CD4-positive, alpha-beta T cell treated with Interleukin-17A for 1 hour (primary cell): Measurements from ENCODE around the gene PER3.

Experiments
- DNase-seq: peaks from one replicate; pipeline ENCODE4 v3.0.0-alpha.2; 2020

PER3 gene

GRCh38 chr1:7878027-7878426 lies 93.9 kb downstream of the PER3 start:
- DNase-seq: no peak

GRCh38 chr1:7879228-7879627 lies 95.1 kb downstream of the PER3 start:
- no peak for DNase-seq

- no peak for DNase-seq
Observed at GRCh38 chr1:7884757-7885156, 100.7 kb downstream of the PER3 start.

GRCh38 chr1:7885513-7886404 lies 101.7 kb downstream of the PER3 start:
- DNase-seq: no peak

- DNase-seq: no peak
Observed at GRCh38 chr1:7886405-7886745, 102.3 kb downstream of the PER3 start.

- no peak for DNase-seq
Observed at GRCh38 chr1:7888248-7889081, 104.4 kb downstream of the PER3 start.

- no peak for DNase-seq
Observed at GRCh38 chr1:7890853-7891252, 106.8 kb downstream of the PER3 start.

- DNase-seq: no peak
Observed at GRCh38 chr1:7891804-7892203, 107.7 kb downstream of the PER3 start.

- no peak for DNase-seq
Observed at GRCh38 chr1:7893529-7894180, 109.6 kb downstream of the PER3 start.
